KMS-11 (cell line): ENCODE measurements around the gene PCCA.

ENCODE experiments used
- H2AFZ ChIP-seq: fragments of 200-600 bp; sonication (generic); 2 replicates; pipeline ENCODE4 v1.6.1; 2016; ENCODE audit warnings: antibody characterized with exemption, mixed run types, low read depth
- H3K27ac ChIP-seq: fragments of 200-600 bp; sonication (generic); 2 replicates; pipeline ENCODE4 v1.6.1; 2016; ENCODE audit warnings: mild to moderate bottlenecking, mixed run types
- H3K27me3 ChIP-seq: fragments of 200-600 bp; sonication (generic); 2 replicates; pipeline ENCODE4 v1.6.1; 2017; ENCODE audit warnings: mild to moderate bottlenecking, low read depth, mixed run types, moderate library complexity; ENCODE audit not compliant: insufficient read depth
- H3K36me3 ChIP-seq: fragments of 200-600 bp; sonication (generic); 2 replicates; pipeline ENCODE4 v1.6.1; 2017; ENCODE audit warnings: mild to moderate bottlenecking, mixed run types; ENCODE audit not compliant: insufficient read depth
- H3K4me1 ChIP-seq: fragments of 200-600 bp; sonication (generic); 2 replicates; pipeline ENCODE4 v1.6.1; 2016; ENCODE audit warnings: mild to moderate bottlenecking, low read depth, mixed run types; ENCODE audit not compliant: poor library complexity, severe bottlenecking
- H3K4me2 ChIP-seq: fragments of 200-600 bp; sonication (generic); 2 replicates; pipeline ENCODE4 v1.7.0; 2016; ENCODE audit warnings: mild to moderate bottlenecking, mixed run types
- H3K4me3 ChIP-seq: fragments of 200-600 bp; sonication (generic); IDR thresholded peaks from 2 replicates; pipeline ENCODE4 v1.6.1; 2017; ENCODE audit warnings: low read depth, low read length, mixed read lengths; ENCODE audit not compliant: insufficient read depth
- H3K79me2 ChIP-seq: fragments of 200-600 bp; sonication (generic); 2 replicates; pipeline ENCODE4 v1.6.1; 2016; ENCODE audit warnings: low read depth, mixed run types; ENCODE audit not compliant: insufficient read depth
- H3K9ac ChIP-seq: fragments of 200-600 bp; sonication (generic); 2 replicates; pipeline ENCODE4 v1.6.1; 2016; ENCODE audit warnings: mild to moderate bottlenecking, mixed run types
- H4K20me1 ChIP-seq: fragments of 200-600 bp; sonication (generic); 2 replicates; pipeline ENCODE4 v1.6.1; 2016; ENCODE audit warnings: mild to moderate bottlenecking, mixed run types; ENCODE audit not compliant: insufficient read depth
- TF ChIP-seq, protein P1 (sequence below): fragments of 200-600 bp; sonication (generic); conservative IDR thresholded peaks from 2 replicates; pipeline ENCODE4 v1.6.1; 2017; ENCODE audit warnings: low read depth, mild to moderate bottlenecking, antibody characterized with exemption, low read length, moderate library complexity, mixed read lengths

The PCCA gene

DNA sequence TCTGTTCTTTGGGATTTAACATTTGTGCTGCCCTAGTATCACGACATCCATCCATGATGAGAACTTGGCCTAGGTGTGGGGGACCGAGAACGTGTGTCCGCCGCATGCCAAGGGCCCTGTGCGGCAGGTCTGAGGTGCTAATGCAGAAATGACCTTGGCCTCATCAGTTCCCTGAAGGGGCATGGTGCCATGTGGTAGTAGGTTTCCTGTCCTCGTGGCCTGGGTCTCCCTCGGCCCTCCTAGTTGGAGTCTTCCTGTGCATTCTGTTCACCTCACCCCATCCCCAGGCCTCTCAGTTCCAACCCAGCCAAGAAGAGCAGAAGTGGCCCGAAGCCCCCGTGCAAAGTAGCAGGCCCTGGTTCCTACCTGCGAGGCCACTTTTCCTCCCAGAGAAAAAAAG, 439.9 kb downstream of the PCCA start:
- H3K27ac ChIP-seq: no peak overlapping the region
- no peak overlapping the region for H3K9ac ChIP-seq
- no peaks in the 10 kb centered on the region for H4K20me1 ChIP-seq
- no peaks in the 10 kb centered on the region for H3K27me3 ChIP-seq
- H3K4me3 ChIP-seq: no peak overlapping the region
- no peaks in the 10 kb centered on the region for H3K4me1 ChIP-seq
- no peak overlapping the region for H2AFZ ChIP-seq
- H3K36me3 ChIP-seq: no peaks in the 10 kb centered on the region
- TF ChIP-seq, protein P1, sequence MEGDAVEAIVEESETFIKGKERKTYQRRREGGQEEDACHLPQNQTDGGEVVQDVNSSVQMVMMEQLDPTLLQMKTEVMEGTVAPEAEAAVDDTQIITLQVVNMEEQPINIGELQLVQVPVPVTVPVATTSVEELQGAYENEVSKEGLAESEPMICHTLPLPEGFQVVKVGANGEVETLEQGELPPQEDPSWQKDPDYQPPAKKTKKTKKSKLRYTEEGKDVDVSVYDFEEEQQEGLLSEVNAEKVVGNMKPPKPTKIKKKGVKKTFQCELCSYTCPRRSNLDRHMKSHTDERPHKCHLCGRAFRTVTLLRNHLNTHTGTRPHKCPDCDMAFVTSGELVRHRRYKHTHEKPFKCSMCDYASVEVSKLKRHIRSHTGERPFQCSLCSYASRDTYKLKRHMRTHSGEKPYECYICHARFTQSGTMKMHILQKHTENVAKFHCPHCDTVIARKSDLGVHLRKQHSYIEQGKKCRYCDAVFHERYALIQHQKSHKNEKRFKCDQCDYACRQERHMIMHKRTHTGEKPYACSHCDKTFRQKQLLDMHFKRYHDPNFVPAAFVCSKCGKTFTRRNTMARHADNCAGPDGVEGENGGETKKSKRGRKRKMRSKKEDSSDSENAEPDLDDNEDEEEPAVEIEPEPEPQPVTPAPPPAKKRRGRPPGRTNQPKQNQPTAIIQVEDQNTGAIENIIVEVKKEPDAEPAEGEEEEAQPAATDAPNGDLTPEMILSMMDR: no peak
- H3K4me2 ChIP-seq: no peak overlapping the region
- no peaks in the 10 kb centered on the region for H3K79me2 ChIP-seq

DNA sequence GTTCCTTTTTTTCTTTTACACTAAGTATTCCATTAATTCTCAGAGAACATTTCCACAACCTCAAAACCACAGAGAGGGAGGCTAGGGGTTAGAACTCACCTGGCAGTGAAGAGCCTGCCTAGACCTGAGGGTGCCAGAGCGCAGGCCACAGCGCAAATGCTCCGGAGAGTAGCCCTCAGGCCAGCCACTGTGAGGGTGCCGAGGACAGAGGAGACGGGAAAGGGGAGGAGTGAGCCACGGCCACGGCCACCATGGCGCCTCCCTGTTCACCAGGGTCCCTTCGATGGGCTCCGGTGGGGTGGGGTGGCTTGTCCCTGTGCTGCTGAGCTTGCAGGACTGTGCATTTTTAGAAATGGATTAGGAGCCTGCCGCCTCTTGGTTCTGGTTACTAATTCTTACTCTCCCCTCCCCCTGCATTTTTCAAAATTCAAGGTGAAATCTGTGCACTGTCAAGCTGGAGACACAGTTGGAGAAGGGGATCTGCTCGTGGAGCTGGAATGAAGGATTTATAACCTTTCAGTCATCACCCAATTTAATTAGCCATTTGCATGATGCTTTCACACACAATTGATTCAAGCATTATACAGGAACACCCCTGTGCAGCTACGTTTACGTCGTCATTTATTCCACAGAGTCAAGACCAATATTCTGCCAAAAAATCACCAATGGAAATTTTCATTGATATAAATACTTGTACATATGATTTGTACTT, 440.9 kb downstream of the PCCA start:
- Histone ChIP-seq H3K4me3 (no peak overlapping the region), H2AFZ (no peak overlapping the region), H3K36me3 (no peaks in the 10 kb centered on the region), H3K9ac (no peak overlapping the region), H4K20me1 (no peaks in the 10 kb centered on the region), H3K79me2 (no peaks in the 10 kb centered on the region), H3K27me3 (no peaks in the 10 kb centered on the region), H3K4me1 (no peaks in the 10 kb centered on the region), H3K27ac (no peak overlapping the region), H3K4me2 (no peak overlapping the region)
- TF ChIP-seq, protein P1: no peak

GRCh38 chr13:100530671-100531213, 441.8 kb downstream of the PCCA start:
- H3K36me3 ChIP-seq: no peaks in the 10 kb centered on the region
- H2AFZ ChIP-seq: no peak overlapping the region
- no peak overlapping the region for H3K27ac ChIP-seq
- H3K9ac ChIP-seq: no peak overlapping the region
- no peaks in the 10 kb centered on the region for H3K27me3 ChIP-seq
- TF ChIP-seq, protein P1: no peak
- H4K20me1 ChIP-seq: no peaks in the 10 kb centered on the region
- no peak overlapping the region for H3K4me3 ChIP-seq
- H3K79me2 ChIP-seq: no peaks in the 10 kb centered on the region
- no peak overlapping the region for H3K4me2 ChIP-seq
- H3K4me1 ChIP-seq: no peaks in the 10 kb centered on the region

GRCh38 chr13:100532090-100532766, 443.3 kb downstream of the PCCA start:
- no peak overlapping the region for H2AFZ ChIP-seq
- H3K4me1 ChIP-seq: no peaks in the 10 kb centered on the region
- H3K36me3 ChIP-seq: no peaks in the 10 kb centered on the region
- no peaks in the 10 kb centered on the region for H3K27me3 ChIP-seq
- H3K9ac ChIP-seq: no peak overlapping the region
- no peaks in the 10 kb centered on the region for H4K20me1 ChIP-seq
- H3K4me3 ChIP-seq: no peak overlapping the region
- TF ChIP-seq, protein P1: no peak
- no peak overlapping the region for H3K4me2 ChIP-seq
- H3K79me2 ChIP-seq: no peaks in the 10 kb centered on the region
- no peak overlapping the region for H3K27ac ChIP-seq
